ENCODE data around the gene BCAS4.

BCAS4 gene

GRCh38 chr20:50866036-50866685, 71.3 kb downstream of the BCAS4 start:
- no peak overlapping the region for H3K4me3 Mint-ChIP-seq
- H3K27me3 Mint-ChIP-seq (ENCODE audit: low read depth, poor library complexity) = no peaks in the 10 kb centered on the region

GRCh38 chr20:50866831-50867230, 72.0 kb downstream of the BCAS4 start:
- DNase-seq = no peak
- H3K4me3 Mint-ChIP-seq = no peak overlapping the region
- H3K27ac Mint-ChIP-seq = peak overlapping the region; percentile 11
- TF ChIP-seq CTCF (IDR thresholded peaks at IDR 0.05) = no peak
- H3K4me1 Mint-ChIP-seq = peaks cover 35% of the 10 kb centered on the region
- no peaks in the 10 kb centered on the region for H3K9me3 Mint-ChIP-seq
- no peaks in the 10 kb centered on the region for H3K36me3 Mint-ChIP-seq (ENCODE audit: low read depth)
- H3K27me3 Mint-ChIP-seq (ENCODE audit: low read depth, poor library complexity) = no peaks in the 10 kb centered on the region

More at GRCh38 chr20:50866036-50866685, 71.3 kb downstream of the BCAS4 start:
- Mint-ChIP-seq H3K9me3 (no peaks in the 10 kb centered on the region), H3K4me1 (peaks cover 31% of the 10 kb centered on the region), H3K36me3 (ENCODE audit: low read depth) (no peaks in the 10 kb centered on the region), H3K27ac (no peak overlapping the region)
- DNase-seq = no peak
- no peak for TF ChIP-seq CTCF (IDR thresholded peaks at IDR 0.05)

GRCh38 chr20:50867805-50868204, 72.9 kb downstream of the BCAS4 start:
- no peak for TF ChIP-seq CTCF (IDR thresholded peaks at IDR 0.05)
- no peak for DNase-seq
- no peaks in the 10 kb centered on the region for H3K36me3 Mint-ChIP-seq (ENCODE audit: low read depth)
- H3K27me3 Mint-ChIP-seq (ENCODE audit: low read depth, poor library complexity) = no peaks in the 10 kb centered on the region
- no peaks in the 10 kb centered on the region for H3K9me3 Mint-ChIP-seq
- H3K4me1 Mint-ChIP-seq = peaks cover 34% of the 10 kb centered on the region
- H3K4me3 Mint-ChIP-seq = no peak overlapping the region
- H3K27ac Mint-ChIP-seq = no peak overlapping the region

GRCh38 chr20:50868509-50869495, 73.9 kb downstream of the BCAS4 start:
- DNase-seq = no peak
- peak overlapping the region; percentile 51 for H3K27ac Mint-ChIP-seq
- no peak for TF ChIP-seq CTCF (IDR thresholded peaks at IDR 0.05)

GRCh38 chr20:50870561-50871161, 75.8 kb downstream of the BCAS4 start:
- peak; percentile 88 for DNase-seq
- Mint-ChIP-seq H3K36me3 (ENCODE audit: low read depth) (peaks cover under 1% of the 10 kb centered on the region), H3K27ac (peak overlapping the region; percentile 95), H3K4me1 (peaks cover 62% of the 10 kb centered on the region), H3K27me3 (ENCODE audit: low read depth, poor library complexity) (peaks cover 3% of the 10 kb centered on the region), H3K9me3 (no peaks in the 10 kb centered on the region), H3K4me3 (peak overlapping the region; percentile 81)
- no peak for TF ChIP-seq CTCF (IDR thresholded peaks at IDR 0.05)

More at GRCh38 chr20:50868509-50869495, 73.9 kb downstream of the BCAS4 start:
- Mint-ChIP-seq H3K4me3 (no peak overlapping the region), H3K27me3 (ENCODE audit: low read depth, poor library complexity) (peaks cover 2% of the 10 kb centered on the region), H3K36me3 (ENCODE audit: low read depth) (no peaks in the 10 kb centered on the region), H3K4me1 (peaks cover 44% of the 10 kb centered on the region), H3K9me3 (no peaks in the 10 kb centered on the region)

Data from nephron progenitor cell (in vitro differentiated cells).